Measurements from ENCODE around the gene CDK5. TPM values are rescaled to one million over a fixed set of nuclear protein-coding genes. Genes with fewer than 3 reads are reported as not detected.

Gene CDK5
- total RNA-seq, 2 experiments from 2014 or later, result 3.1 to 3.5 TPM

DNA sequence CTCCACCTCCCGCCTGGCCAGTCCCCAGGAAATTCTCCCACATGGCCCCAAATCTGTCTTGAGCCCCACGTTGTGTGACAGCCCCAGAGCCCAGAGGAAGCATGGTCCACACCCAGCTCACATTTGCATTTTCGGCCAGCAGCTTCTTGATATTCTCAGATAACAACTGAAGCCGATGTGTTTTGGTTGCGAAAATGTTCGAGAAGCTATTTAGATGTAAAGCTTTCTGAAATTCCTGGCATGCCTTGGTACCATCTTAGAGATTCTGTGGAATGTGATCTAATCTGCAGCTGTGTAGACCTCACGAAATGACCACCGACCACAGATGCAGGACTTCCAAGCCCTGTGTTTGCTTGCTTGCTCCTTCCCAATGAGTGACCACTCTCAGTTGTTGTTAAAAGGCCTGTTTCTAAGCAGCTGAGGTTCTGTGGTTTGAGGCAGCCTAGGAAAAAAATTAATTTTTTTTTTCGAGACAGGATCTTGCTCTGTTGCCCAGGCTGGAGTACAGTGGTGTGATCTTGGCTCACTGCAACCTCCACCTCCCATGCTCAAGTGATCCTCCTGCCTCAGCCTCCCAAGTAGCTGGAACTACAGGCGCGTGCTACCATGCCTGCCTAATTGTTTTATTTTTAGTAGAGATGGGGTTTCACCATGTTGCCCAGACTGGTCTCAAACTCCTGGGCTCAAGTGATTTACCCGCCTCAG is 10.5 kb upstream of the CDK5 start:
- POLR2A ChIA-PET, result no interaction called here
- Histone ChIP-seq H3K9me3 (ENCODE audit: control insufficient read depth in 1 of 2, insufficient read depth in 1 of 2, low read length in 2 of 2) (no peaks in the 10 kb centered on the region), H3K36me3 (ENCODE audit: insufficient read depth, low read length) (peaks cover 76% of the 10 kb centered on the region), H3K4me3 (ENCODE audit: low read length) (no peak overlapping the region), H3K4me1 (ENCODE audit: insufficient read depth, low read length) (no peaks in the 10 kb centered on the region), H3K27me3 (ENCODE audit: control insufficient read depth in 1 of 2, insufficient read depth in 2 of 2, low read length in 2 of 2) (no peaks in the 10 kb centered on the region), H3K27ac (ENCODE audit: low read depth in 1 of 2, low read length in 2 of 2) (no peak overlapping the region)
- Mint-ChIP-seq H3K4me3 (no peak overlapping the region), H3K9me3 (no peaks in the 10 kb centered on the region), H3K27me3 (no peaks in the 10 kb centered on the region), H3K36me3 (ENCODE audit: low read depth) (peaks cover 60% of the 10 kb centered on the region), H3K27ac (no peak overlapping the region), H3K4me1 (ENCODE audit: low read depth) (no peaks in the 10 kb centered on the region)
- DNase-seq, result no peak
- TF ChIP-seq, protein P1, sequence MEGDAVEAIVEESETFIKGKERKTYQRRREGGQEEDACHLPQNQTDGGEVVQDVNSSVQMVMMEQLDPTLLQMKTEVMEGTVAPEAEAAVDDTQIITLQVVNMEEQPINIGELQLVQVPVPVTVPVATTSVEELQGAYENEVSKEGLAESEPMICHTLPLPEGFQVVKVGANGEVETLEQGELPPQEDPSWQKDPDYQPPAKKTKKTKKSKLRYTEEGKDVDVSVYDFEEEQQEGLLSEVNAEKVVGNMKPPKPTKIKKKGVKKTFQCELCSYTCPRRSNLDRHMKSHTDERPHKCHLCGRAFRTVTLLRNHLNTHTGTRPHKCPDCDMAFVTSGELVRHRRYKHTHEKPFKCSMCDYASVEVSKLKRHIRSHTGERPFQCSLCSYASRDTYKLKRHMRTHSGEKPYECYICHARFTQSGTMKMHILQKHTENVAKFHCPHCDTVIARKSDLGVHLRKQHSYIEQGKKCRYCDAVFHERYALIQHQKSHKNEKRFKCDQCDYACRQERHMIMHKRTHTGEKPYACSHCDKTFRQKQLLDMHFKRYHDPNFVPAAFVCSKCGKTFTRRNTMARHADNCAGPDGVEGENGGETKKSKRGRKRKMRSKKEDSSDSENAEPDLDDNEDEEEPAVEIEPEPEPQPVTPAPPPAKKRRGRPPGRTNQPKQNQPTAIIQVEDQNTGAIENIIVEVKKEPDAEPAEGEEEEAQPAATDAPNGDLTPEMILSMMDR (IDR thresholded peaks at IDR 0.05), result no peak
- CTCF ChIA-PET, result no interaction called here
- ATAC-seq (ENCODE audit: poor library complexity), result no peak
- intact Hi-C loops (cut with DNase I, micrococcal nuclease), result no loop called here

DNA sequence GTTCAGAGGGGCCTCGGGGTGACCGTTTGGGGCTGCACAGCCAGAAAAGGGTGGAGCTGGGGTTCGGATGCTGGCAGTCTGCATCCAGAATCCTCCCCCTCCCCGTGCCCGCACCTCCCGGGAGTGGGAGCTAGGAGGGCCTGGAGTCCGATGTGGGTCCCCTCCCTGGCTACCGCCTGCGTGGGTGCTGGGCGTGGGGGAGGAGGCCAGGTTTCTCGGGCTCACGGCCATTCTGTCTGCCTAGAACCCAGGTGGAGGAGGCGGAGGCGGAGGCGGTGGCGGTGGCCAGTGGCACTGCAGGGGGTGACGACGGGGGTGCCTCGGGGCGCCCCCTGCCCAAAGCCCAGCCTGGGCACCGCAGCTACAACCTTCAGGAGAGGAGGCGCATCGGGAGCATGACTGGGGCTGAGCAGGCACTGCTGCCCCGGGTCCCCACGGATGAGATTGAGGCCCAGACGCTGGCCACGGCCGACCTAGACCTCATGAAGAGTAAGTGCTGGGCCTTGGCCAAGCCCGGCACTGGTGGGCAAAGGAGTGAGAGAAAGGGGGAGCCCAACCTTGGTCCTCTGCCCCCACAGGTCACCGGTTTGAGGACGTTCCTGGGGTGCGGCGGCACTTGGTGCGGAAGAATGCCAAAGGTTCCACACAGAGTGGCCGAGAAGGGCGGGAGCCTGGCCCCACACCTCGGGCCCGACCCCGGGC is 8.7 kb upstream of the CDK5 start:
- Histone ChIP-seq H3K27me3 (ENCODE audit: control insufficient read depth in 1 of 2, insufficient read depth in 2 of 2, low read length in 2 of 2) (no peaks in the 10 kb centered on the region), H3K9me3 (ENCODE audit: control insufficient read depth in 1 of 2, insufficient read depth in 1 of 2, low read length in 2 of 2) (no peaks in the 10 kb centered on the region), H3K4me1 (ENCODE audit: insufficient read depth, low read length) (peaks cover 4% of the 10 kb centered on the region), H3K4me3 (ENCODE audit: low read length) (no peak overlapping the region), H3K36me3 (ENCODE audit: insufficient read depth, low read length) (peaks cover 70% of the 10 kb centered on the region), H3K27ac (ENCODE audit: low read depth in 1 of 2, low read length in 2 of 2) (no peak overlapping the region)
- no peak overlapping the region for H3K27ac Mint-ChIP-seq
- no peaks in the 10 kb centered on the region for H3K27me3 Mint-ChIP-seq
- DNase-seq (no peak), ATAC-seq (ENCODE audit: poor library complexity) (no peak)
- peaks cover 49% of the 10 kb centered on the region for H3K36me3 Mint-ChIP-seq (ENCODE audit: low read depth)
- H3K4me3 Mint-ChIP-seq, result no peak overlapping the region
- no peaks in the 10 kb centered on the region for H3K9me3 Mint-ChIP-seq
- POLR2A ChIA-PET, result interaction anchor here (0.5 kb wide), 1 partner anchor 311 kb away, joined by 3 read pairs; no protein-coding TSS in a partner anchor
- CTCF ChIA-PET, result no interaction called here
- TF ChIP-seq, protein P1 (IDR thresholded peaks at IDR 0.05), result no peak
- H3K4me1 Mint-ChIP-seq (ENCODE audit: low read depth), result peaks cover 5% of the 10 kb centered on the region
- intact Hi-C loops (cut with DNase I, micrococcal nuclease), result no loop called here

DNA sequence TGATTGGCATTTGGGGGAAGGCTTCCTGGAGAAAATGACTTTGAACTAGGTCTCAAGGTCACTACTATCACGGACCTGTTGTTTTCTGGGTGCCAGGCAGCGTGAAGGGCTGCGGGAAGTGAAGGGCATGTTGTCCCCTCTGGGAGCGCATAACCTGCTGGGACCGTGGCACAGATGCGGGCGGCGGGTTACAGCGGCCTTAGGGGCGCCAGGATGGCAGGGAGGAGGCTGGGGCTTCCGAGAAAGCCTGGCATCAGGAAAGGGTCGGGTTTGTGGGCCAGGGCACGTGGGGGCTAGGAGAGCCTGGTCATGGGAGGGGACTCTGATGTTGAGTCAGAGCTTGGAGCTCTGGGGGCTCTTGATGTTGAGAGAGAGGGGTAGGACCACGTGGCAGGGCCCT is 7.8 kb upstream of the CDK5 start:
- POLR2A ChIA-PET, result no interaction called here
- Mint-ChIP-seq H3K9me3 (no peaks in the 10 kb centered on the region), H3K4me1 (ENCODE audit: low read depth) (peaks cover 14% of the 10 kb centered on the region), H3K4me3 (no peak overlapping the region), H3K36me3 (ENCODE audit: low read depth) (peaks cover 42% of the 10 kb centered on the region), H3K27me3 (no peaks in the 10 kb centered on the region), H3K27ac (no peak overlapping the region)
- Histone ChIP-seq H3K9me3 (ENCODE audit: control insufficient read depth in 1 of 2, insufficient read depth in 1 of 2, low read length in 2 of 2) (no peaks in the 10 kb centered on the region), H3K4me3 (ENCODE audit: low read length) (no peak overlapping the region), H3K27ac (ENCODE audit: low read depth in 1 of 2, low read length in 2 of 2) (no peak overlapping the region), H3K4me1 (ENCODE audit: insufficient read depth, low read length) (peaks cover 13% of the 10 kb centered on the region), H3K27me3 (ENCODE audit: control insufficient read depth in 1 of 2, insufficient read depth in 2 of 2, low read length in 2 of 2) (no peaks in the 10 kb centered on the region), H3K36me3 (ENCODE audit: insufficient read depth, low read length) (peaks cover 61% of the 10 kb centered on the region)
- DNase-seq, result no peak
- TF ChIP-seq, protein P1 (IDR thresholded peaks at IDR 0.05), result no peak
- intact Hi-C loops (cut with DNase I, micrococcal nuclease), result no loop called here
- no peak for ATAC-seq (ENCODE audit: poor library complexity)
- CTCF ChIA-PET, result no interaction called here
